Measurements from ENCODE around the gene RMND5A. TPM values are rescaled to one million over a fixed set of nuclear protein-coding genes. Genes with fewer than 3 reads are reported as not detected.
"Not testable (repeated sequence)": the region's sequence is repeated elsewhere in the genome, so short reads cannot be mapped to it uniquely, and the experiment has no call there.

The RMND5A gene, protein sequence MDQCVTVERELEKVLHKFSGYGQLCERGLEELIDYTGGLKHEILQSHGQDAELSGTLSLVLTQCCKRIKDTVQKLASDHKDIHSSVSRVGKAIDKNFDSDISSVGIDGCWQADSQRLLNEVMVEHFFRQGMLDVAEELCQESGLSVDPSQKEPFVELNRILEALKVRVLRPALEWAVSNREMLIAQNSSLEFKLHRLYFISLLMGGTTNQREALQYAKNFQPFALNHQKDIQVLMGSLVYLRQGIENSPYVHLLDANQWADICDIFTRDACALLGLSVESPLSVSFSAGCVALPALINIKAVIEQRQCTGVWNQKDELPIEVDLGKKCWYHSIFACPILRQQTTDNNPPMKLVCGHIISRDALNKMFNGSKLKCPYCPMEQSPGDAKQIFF
- total RNA-seq: 10 to 100 TPM; 40.6 to 94.7 (median 68.5) TPM

- Histone ChIP-seq H3K4me3 (peak within 1 kb of the TSS; percentile 74), H3K27ac (peak within 1 kb of the TSS; percentile 95)
- not testable (repeated sequence) for H3K27me3 ChIP-seq, H3K9me3 ChIP-seq, H3K36me3 ChIP-seq, H3K4me1 ChIP-seq
- no CpG with 5 or more reads among the region's 95 CpGs for WGBS
- TF ChIP-seq POLR2A (IDR thresholded peaks at IDR 0.05): peak in 1 of 2 donors; percentile 26
- peak in 1 of 3 donors; percentile 54 for TF ChIP-seq POLR2AphosphoS5 (IDR thresholded peaks at IDR 0.05)
- DNase-seq (ENCODE audit: low spot score in 2 of 2): peak; percentile 95
These were observed at the start of gene RMND5A for GRCh38 chr2:86719637-86720539. Gene RMND5A, plus strand, starts transcription at chr2:86720291. Its CDS starts 377 bp downstream, at chr2:86720668.

DNA sequence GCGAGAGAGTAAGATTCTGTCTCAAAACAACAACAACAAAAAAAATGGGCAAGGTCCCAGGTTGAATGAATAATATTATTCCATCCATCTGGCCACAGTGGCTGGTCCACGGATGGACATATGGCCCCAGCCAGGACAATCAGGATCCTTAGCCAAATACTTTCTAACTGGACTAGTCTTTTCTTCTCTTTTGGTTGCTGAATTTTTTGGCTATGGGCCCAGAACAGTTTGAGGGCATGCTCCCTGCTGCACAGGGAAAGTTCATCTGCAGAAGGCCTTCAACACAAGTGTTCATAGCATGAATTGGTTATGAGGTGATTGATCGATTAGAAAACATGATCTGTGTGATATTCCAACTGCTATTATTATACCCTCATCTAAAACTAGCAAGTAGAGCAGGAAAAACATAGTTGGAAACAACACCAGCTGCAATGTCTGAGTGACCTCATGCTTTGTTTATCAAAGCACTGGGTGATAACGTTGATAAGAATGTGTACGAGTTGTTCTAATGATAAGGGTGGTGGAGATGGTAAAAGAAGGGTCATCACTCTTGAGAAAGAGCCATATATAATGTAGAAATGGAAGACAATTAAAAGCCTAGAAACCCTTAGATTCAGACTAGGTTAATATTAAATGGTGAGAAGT, 48.6 kb upstream of the RMND5A start:
- no peak overlapping the region for H3K4me3 ChIP-seq
- 64% methylated on average over 5 of the region's 5 CpGs for WGBS
- no peaks in the 10 kb centered on the region for H3K27me3 ChIP-seq
- peaks cover 3% of the 10 kb centered on the region for H3K4me1 ChIP-seq
- no peaks in the 10 kb centered on the region for H3K9me3 ChIP-seq
- TF ChIP-seq POLR2AphosphoS5 (IDR thresholded peaks at IDR 0.05) (no peak), POLR2A (IDR thresholded peaks at IDR 0.05) (no peak), CTCF (IDR thresholded peaks at IDR 0.05) (no peak), EP300 (IDR thresholded peaks at IDR 0.05) (no peak)
- H3K27ac ChIP-seq: no peak overlapping the region
- H3K36me3 ChIP-seq: no peaks in the 10 kb centered on the region
- no peak for DNase-seq (ENCODE audit: low spot score in 2 of 2)

DNA sequence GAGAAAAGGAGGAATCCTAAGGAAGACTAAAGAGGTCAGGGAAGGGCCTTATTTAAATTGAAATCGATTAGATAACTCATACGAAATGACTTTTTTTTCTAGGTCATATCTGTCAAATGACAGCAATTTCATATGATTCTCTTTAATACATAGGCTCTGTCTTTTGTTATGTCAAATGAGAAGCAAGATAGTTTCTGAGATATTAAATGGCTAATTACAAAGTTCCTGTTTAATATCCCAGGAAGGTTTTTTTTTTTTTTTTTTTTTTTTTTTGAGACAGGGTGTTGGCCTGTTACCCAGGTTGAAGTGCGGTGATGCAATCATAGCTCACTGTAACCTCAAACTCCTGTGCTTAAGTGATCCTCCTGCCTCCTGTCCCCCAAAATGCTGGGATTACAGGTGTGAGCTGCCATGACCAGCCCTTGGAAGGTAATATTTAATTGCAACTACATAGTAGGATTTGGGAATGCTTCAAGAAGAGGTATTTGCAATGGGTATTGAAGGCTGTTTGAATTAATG, 48.0 kb upstream of the RMND5A start:
- WGBS: 70% methylated on average over 3 of the region's 3 CpGs

GRCh38 chr2:86673011-86673410, 47.1 kb upstream of the RMND5A start:
- H3K27ac ChIP-seq: no peak overlapping the region
- H3K9me3 ChIP-seq: no peaks in the 10 kb centered on the region
- H3K4me1 ChIP-seq: peaks cover 3% of the 10 kb centered on the region
- TF ChIP-seq POLR2AphosphoS5 (IDR thresholded peaks at IDR 0.05): no peak
- no peak for TF ChIP-seq CTCF (IDR thresholded peaks at IDR 0.05)
- no peak for TF ChIP-seq POLR2A (IDR thresholded peaks at IDR 0.05)
- TF ChIP-seq EP300 (IDR thresholded peaks at IDR 0.05): no peak
- H3K27me3 ChIP-seq: no peaks in the 10 kb centered on the region
- no peak overlapping the region for H3K4me3 ChIP-seq
- H3K36me3 ChIP-seq: no peaks in the 10 kb centered on the region
- 100% methylated on average over 1 of the region's 1 CpG for WGBS
- no peak for DNase-seq (ENCODE audit: low spot score in 2 of 2)

More for the DNA sequence above, 48.0 kb upstream of the RMND5A start:
- no peaks in the 10 kb centered on the region for H3K27me3 ChIP-seq
- H3K27ac ChIP-seq: no peak overlapping the region
- TF ChIP-seq POLR2AphosphoS5 (IDR thresholded peaks at IDR 0.05): no peak
- TF ChIP-seq CTCF (IDR thresholded peaks at IDR 0.05): no peak
- TF ChIP-seq EP300 (IDR thresholded peaks at IDR 0.05): no peak
- no peak for TF ChIP-seq POLR2A (IDR thresholded peaks at IDR 0.05)
- no peaks in the 10 kb centered on the region for H3K9me3 ChIP-seq
- no peak overlapping the region for H3K4me3 ChIP-seq
- no peak for DNase-seq (ENCODE audit: low spot score in 2 of 2)
- no peaks in the 10 kb centered on the region for H3K36me3 ChIP-seq
- H3K4me1 ChIP-seq: peaks cover 3% of the 10 kb centered on the region

- DNase-seq (ENCODE audit: low spot score in 2 of 2): no peak
- no peak overlapping the region for H3K4me3 ChIP-seq
- no peak for TF ChIP-seq CTCF (IDR thresholded peaks at IDR 0.05)
- TF ChIP-seq EP300 (IDR thresholded peaks at IDR 0.05): no peak
- no peak for TF ChIP-seq POLR2A (IDR thresholded peaks at IDR 0.05)
- TF ChIP-seq POLR2AphosphoS5 (IDR thresholded peaks at IDR 0.05): no peak
- no peaks in the 10 kb centered on the region for H3K36me3 ChIP-seq
- H3K27ac ChIP-seq: no peak overlapping the region
- no peaks in the 10 kb centered on the region for H3K27me3 ChIP-seq
- H3K9me3 ChIP-seq: no peaks in the 10 kb centered on the region
- H3K4me1 ChIP-seq: peaks cover 3% of the 10 kb centered on the region
- 88% methylated on average over 1 of the region's 1 CpG for WGBS
These were observed 46.0 kb upstream of the RMND5A start for GRCh38 chr2:86673986-86674670.
